ENCODE measurements around the gene STPG1.

STPG1 gene

DNA sequence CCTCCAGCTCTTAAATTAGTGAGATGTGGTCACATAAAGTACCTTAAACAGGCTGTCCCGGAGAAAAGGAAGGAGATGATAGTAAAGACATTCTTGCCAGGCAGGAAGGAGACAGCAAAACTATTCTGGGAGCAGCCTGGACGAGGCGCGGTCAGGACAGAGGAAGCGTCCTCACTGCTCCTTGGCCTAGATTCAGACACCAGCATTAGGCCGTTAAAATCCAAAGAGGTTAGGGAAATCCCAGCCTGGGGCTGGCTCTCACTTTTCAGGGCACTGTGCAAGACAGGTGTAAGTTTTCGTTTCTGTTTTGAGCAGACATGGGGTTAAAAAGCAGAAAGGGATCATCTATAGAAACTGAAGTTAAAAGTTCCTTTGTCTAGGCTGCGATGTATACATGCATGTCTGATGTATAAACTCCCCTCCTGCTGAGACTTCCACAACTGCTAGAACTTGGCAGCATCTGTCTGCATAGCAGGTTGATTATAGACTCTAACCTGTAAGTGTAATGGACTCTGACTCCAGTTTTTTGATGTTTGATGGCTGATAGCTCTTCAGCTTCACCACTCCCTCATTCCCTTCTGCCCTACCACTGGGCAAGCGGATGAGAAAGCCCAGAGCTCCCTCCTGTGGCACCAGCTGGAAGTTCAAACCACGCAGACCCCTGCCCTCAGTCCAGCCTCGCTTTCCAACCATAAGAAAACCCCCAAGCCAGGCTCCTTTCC, 21.5 kb downstream of the STPG1 start:
- peak; percentile 46 for DNase-seq

DNA sequence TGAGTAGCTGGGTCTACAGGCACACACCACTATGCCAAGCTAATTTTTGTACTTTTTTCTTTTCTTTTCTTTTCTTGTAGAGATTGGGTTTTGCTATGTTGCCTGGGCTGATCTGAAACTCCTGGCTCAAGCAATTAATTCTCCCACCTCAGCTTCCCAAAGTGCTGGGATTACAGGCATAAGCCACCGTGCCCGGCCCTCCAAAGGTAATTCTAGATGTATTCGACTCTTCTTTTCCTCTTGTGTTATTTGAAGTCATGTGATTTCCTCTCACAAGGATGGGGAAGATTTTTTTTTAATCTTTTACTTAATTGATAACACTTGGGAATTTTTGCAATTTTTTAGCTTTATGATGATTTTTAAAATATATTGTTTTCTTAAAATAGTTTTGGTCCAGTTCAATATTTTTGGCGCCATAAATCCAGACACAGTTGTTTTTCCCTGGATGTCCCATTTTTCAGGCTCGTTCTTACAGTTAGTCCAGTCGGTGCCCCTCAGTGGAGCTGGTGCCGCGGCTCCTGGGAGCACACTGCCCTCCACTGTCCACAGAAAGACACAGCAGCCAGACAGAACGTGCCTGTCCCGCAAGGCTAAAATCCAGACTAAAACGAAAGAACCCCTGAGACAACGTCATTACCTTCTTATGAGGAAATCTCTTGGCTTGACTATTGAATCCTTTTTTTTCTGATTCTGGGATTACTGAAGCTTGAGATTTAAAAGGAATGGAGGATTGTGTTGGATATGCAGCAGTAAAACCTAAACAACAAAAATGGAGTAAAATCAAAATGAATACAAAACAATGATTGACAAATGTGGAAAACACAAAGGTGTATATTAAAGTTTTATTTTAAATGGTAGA, 22.4 kb downstream of the STPG1 start:
- DNase-seq, result peak; percentile 51

DNA sequence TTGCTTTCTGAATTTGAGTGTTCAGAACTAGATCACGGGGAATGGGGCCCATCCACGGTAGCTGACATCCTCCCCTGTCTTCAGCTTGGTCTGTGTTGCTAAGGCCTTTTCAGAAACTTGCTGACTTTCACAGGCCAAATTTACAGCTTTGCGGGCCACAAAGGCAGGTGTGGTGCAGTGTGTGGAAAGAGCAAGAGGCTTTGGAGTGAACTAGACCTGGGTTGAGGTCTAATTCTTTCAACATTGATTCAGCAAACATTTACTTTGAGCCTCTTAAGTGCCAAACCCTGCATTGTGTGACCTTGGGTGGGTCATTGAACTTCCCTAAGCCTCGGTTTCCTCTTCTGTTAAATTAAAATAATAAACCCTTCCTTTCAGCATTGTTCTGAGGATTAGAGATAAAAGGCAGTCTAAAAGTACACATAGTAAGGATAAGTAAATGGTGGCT, 24.3 kb downstream of the STPG1 start:
- DNase-seq, result no peak

DNA sequence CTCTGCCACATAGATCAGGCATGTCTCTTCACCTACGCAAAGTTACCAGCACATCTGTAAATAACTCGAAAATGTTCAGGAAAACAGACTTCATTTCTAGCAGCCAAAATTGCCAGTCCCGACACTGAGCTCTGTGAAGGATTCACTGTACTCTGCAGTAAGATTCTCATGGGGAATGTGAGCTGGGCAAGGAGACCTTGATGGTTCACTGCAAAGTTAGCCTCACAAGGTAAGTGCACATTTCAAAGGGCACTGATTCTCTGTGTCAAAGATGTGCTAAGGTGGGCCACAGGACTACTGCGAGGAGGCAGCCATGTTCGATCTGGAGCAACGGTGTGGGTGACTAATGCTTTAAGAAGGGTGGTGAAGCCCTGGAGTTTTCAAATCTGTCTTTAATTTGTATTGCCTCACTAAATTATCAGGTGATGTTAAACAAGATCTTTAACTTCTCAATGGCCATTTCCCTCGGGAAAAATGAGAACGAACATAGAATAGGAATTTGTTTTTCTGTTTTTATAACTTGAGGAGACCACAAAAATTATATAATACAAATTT, 25.2 kb downstream of the STPG1 start:
- no peak for DNase-seq

DNA sequence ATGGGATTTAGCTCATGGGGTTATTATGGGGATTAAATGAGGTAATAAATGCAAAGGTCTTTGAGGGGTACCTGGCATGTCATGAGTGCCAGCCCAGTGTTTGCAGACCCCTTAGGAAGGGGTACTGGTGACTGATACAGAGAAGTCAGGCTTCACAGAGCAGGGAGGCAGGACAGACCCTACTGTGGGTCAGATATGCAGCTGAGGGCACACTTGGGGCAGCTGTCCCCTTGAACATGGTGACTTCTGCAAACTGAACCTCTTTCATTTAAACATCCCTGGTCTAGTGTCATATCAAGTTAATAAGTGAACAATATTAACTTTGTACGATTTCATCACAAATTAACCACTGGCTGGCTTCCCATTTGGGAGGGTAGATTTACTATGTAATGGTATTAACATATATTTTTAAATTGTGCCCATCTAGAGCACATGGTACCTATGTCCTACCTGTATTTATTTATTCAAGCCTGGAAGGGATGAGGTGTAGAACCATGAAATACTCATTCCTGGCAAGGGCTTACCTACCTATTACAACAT, 25.9 kb downstream of the STPG1 start:
- DNase-seq, result no peak

DNA sequence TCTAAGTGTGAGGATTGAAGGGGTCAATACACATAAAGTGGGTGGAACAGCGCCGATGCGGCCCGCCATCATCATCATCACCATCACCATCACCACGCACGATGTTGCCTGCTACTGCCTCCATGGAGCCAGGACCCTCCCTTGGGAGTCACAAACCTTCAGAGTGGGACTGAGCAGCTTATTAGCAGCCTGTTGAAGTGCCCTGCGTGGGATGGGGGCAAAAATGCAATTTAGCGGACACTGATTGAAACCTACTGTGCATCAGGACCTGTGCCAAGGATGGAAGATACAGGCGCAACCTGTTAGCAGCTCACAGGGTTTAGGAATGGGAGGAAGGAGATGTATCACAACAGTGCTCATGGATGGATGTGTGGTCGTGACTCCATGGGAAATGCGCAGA, 26.7 kb downstream of the STPG1 start:
- DNase-seq, result no peak

DNA sequence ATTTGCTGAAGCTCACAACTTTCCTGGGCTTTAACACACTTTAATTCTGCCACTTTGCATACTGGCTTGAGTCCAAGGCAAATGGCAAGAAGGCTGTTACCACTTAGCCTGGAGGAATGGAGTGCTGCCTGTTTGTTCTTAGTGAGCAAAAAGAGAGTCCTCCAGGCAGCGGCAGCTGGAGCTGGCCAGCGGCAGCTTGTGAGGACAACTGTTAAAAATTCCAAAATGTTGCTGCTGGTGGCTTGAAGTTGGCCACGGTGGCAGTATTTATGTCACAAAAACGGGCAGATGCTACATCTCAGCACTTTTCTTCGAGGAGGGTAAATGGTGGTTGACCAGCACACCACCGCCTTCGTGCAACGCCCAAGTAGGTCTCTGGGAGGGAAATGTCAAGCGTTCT, 27.3 kb downstream of the STPG1 start:
- no peak for DNase-seq

DNA sequence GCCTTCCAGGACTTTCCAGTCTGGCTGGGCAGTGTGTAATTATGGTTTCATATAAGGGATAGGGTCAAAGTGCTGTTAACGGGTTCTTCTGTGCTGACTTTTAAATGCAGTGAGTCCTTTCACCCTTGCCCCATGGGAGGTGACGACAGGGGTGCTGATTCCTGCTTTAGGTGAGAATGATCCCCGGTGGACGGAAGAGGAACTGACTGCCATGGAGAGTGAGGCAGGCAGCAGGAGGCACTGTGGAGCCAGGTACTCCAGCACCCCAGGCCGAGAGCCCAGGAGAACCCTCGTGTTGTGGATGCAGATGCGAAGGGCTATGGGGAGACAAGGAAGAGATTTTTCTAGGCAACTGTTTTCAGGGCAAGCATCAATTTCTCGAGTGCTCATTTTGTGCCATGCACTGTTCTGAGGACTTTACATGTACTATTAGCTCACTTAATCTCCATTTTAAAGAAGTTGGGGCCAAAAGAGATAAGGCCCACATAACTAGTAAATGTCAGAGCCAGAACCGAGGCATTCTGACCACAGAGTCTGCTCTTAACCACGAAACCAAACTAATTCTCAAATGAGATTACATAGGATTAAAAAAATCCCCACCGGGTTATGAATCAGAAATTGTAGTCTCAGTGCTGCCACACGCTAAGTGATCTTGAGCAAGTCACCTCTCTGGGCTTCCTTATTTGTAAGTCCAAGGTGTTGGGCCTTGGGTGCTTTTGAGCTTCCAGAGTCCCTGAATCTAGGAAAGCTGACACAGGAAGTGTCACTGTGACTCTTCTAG, 28.2 kb downstream of the STPG1 start:
- no peak for DNase-seq

DNA sequence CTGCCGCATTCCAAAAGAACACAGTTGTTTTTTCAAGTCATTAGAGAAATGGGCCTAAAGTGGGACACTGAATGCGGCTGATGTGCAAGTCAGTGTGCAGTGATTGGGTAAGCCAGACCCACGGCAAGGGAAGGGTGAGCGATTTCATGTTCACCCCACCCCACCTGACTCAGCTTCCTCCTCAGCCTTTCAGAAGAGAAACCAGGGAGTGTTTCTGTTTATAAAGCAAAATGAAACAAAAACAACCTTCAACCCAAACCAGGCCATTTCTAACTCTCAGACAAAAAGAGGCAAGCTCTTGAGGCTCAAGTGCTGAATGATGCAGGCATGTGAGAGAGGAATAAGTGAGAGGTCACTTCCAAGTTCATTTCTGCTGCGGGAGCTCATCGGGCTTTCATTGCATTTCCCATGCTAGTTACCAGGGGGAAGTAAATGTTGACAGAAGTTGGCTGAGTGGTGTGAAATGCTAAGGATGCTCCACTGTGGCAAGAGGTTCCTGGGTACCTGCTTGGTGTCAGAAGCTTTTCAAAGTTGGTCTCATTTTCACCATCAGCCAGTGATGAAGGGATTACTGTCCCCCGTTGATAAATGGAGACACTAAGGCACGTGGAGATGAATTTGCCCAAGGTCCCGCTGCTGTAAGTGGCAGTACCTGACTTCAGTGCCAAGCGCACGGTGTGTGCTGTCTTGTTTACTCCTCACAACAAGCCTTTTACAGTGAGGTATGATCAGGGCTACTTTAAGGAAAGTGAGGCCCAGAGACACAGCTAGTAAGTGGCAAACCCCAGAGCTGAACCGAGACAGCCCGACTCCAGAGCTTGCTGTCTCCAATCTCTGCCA, 29.1 kb downstream of the STPG1 start:
- no peak for DNase-seq

DNA sequence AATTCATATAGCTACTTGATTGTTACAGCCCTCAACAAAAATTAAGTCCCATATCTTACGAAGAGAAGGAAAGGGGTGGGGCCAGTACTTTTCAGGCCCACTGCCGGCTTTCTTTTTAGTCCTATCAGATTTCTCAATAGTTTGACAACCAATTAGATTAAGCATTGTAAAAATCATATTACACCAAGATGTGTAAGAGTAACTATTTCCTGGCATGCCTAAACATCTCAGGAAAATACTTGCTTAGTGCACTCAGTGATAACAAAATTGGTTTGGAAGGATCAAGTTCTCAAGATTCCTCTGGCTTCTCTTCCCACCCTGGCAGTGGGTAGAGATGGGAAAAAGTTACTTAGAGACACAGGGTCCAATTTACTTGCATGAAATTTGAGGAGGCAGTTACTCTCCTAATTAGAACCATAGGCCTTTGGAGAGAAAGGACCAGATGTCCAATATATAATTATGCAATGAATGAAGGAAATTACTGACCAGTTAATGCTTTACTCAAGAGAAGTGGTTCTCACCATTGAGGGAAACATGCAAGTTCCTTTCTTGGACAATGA, 30.1 kb downstream of the STPG1 start:
- DNase-seq, result no peak

DNA sequence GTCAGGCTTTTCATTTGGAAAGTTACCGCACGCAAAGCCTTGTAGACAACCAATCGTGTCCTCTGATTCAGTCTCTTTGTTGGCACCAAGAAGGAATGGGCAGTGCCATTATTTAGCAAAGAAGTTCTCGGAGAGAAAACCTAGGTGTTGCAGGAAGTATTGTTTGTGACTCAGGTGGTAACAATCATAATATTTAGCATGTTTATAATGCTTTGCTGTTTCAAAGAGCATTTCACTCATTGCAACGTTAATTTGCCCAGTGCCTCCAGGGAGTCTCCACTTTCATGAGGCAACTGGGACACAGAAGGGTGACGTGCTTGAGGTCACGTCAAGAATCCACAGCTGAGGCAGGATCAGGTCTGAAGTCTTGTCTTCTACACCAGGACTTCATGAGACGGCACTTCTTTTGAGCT, 31.4 kb downstream of the STPG1 start:
- DNase-seq, result no peak

DNA sequence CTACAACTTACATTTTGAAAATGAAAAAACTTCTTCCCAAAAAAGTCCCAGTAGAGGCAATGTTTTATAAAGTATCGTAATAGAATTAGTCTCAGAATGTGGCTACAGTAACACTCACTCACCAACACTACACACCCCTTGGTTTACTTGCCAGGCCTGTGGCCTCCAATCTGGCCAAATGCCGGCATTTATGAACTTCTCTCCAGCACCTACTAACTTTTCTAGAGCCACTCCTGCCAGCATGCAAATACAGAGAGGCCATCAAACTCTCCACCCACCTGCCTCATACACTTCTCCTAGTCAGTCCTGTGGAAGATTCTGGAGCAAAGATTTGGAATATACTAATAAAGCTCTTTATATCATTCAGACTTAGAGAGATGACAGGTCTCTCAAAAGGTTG, 32.3 kb downstream of the STPG1 start:
- DNase-seq, result no peak

DNA sequence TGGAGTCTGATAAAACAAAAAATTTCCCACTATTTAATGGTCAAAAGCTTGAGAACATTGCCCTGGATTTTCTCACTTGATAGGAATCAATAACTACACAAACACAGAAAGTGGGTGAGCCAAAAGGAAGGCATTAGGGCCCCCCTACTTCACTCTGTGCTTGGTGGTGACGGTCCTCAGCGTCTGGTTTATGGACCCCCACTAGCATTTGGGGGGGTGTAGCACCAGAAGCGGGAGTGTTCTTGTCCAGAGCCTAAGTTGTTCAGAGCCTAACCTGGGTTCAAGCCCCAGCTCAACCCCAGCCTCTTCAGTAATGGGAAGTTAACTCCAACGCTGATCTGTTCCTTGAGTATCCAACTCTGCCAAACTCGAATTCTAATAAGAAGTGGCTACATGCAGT, 33.1 kb downstream of the STPG1 start:
- no peak for DNase-seq

DNA sequence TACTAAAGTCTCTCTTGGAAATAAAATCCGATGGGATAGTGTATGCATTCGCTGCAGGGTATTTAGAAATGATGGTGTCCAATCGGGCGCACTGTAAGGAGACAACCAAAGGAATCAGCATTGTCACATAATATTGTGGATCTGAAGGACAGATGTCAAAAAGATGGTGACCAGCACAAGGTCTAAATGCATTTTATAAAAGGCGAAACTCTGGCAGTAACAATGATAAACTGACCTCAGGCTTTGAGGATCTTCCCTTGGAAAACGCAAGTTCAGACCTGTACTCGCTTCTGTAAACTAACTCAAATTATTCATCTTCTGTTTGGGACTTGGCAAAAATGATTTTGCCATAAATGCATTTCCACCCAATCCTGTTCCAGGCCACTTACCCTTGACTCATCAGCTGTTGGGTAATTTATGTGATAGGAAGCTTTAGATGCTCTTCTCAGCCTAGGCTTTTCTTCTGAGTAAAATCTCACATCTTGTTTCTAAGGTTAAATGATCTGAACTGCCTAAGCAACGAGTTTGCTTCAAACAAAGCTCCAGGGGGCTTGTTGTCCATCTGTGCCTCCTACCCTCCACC, 33.8 kb downstream of the STPG1 start:
- no peak for DNase-seq

DNA sequence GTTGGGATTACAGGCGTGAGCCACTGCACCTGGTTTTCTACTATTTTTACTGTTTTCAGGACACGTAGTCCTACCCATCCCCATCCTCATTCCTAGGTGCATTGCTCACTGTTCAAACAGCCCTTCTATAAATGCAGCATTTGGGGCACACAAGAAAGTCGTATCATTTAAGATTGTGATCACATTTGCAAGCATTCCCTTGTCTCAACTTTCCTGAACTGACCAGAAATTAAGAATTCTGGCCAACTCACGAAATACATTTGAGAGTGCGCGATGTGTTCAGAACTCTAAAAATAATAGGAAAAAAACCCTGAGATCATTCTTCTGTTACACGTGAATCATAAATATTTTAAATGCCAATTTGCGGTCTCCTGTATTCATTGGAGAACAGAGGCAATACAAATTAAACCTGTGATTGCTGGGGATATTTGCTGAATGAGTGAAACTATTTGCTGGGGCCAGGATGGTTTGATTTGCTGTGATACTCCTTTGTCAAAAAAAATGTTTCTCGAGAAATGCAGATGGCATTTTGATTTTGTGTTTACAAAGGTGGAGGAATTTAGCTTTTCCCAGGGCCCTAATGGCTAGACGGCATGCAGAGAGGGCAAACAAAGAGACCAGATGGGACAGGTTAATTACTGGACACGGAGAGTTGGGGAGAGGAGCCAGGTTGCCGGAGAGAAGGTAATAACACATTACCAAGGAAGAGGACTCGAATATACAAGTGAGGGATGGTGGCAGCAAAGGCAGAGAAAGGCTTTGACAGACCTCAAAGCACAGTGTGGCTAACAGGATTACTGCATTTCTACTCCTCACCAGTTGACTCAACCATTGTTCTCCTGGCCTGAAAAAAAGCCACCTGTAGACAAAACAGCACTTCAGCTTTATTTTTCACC, 38.4 kb downstream of the STPG1 start:
- no peak for DNase-seq

DNA sequence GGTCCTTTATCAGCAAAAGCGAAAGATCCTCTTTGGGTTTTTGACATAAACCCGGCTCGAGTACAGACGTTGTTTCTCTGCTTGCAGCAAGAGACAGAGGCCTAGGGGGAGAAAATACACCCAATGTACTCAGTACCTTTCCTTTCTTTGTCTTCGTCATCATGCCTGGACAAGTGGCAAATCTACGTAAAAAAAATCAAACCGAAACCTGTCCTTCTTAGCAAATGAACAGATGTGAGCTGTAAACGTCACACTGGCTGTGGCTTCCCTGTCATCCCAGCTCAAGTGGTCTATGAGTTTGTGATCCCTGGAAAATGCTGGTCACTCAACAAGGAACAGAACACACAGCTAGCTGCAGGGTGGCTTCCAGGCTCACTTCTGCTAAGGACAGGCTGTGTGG, 39.9 kb downstream of the STPG1 start:
- DNase-seq, result no peak

DNA sequence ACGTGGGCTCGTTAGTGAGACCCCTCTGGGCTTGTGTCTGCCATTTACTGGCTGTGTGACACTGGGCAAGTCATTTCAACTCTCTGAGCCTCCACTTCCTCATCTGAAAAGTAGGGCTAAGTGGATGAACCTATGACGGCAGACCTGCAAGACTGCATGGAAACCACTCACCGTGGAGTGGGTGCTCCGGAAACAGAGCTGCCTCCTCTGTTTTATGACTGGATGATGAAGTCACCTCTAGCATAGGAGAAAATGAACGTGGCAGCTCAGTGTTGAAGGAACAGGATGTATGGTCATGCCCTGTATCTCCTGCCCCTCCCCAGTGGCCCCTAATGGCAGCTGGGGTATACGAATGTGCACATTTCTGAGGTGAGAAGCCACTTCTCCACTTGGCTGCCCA, 40.5 kb downstream of the STPG1 start:
- DNase-seq, result no peak

DNA sequence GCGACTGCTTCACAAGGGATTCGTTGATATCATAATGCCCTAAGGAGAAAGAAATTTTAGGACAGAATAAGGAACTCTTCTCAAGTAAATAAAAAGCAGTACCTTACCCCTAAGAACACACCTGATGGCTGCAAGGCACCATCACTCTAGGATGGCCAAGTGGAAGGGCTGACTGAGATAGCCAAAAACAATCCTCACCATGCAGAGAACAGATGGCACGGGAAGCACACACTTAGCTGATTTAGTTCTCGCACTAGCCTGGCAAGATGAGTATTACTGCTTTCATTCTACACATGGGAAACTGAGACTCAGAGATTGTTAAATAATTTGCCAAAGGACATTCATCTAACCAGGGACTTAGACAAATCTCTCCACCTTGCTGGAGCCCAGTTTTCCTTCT, 43.8 kb downstream of the STPG1 start:
- DNase-seq, result no peak

DNA sequence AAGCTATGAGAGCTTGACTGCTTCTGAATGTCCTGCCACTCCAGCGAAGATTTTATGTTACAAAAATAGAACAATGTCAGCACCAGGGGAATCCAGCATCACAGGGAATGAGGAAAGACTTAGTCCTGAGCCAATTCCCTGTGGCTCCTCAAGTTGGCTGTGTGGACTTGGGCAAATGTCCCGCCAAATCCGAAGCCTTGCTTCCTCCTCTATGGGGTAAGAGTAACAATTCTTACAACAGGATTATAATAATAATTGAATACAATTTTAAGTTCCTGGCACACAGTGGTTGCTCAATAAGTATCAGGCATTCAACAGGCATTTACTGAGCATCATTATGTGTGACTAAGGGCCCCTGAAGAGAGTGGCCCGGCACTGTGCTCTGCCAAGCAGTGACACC, 44.4 kb downstream of the STPG1 start:
- no peak for DNase-seq

DNA sequence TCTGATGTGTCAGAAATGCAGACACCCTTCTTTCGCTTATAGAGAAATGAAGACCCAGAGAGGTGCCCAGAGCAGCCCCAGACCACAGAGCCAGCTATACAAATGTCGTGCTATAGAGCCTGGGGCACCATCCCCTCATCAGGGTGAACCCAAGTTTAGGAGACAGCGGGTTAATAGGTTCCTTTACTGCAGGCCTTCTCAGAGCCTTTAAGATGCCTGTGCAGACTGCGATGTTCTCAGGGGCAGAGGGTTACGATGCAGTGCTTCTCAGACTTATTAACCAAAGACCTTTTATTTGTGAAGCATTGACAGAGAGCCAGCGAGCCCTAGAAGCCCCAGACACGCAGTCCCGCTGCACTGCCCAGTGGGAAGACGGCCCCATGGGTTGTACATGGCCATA, 46.9 kb downstream of the STPG1 start:
- DNase-seq, result no peak
